ENCODE results near the gene ZNF276.

The ZNF276 gene

DNA sequence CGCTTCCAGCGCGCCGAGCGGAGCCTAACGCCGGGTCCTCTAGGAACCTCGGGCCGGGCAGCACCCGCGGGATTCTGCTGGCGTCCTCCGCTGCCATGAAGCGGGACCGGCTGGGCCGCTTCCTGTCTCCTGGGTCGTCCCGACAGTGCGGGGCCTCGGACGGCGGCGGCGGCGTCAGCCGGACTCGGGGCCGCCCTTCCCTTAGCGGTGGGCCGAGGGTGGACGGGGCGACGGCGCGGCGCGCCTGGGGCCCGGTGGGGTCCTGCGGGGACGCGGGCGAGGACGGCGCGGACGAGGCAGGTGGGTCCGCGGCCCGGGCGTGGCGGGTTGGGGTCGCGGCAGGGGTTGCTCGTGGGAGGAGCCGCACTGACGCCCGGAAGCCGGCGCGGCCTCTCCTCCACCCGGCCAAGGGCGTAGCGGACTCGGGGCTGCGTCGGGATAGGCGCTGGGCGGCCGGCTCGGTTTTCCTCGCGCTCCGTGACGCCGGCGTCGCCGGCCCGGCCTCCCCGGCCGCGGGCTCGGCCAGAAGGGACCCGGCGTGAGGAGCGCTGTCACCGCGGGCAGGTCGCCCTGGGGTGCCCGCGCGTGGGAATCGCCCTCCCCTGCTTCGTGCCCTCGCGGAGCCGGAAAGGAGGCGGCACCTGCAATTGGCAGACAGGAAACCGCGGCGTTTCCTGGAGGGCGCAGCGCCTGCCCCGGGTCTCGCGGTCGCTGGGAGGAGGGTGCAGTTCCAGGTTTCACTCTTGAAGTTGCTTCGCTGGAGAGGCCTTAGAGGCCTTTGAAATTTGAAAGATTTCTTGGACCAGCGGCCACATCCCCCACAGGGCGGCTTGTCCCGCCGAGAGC, 432 bp downstream of the ZNF276 start:
- H3K27ac ChIP-seq, result peak overlapping the region; percentile 76
- TF ChIP-seq, protein P1, sequence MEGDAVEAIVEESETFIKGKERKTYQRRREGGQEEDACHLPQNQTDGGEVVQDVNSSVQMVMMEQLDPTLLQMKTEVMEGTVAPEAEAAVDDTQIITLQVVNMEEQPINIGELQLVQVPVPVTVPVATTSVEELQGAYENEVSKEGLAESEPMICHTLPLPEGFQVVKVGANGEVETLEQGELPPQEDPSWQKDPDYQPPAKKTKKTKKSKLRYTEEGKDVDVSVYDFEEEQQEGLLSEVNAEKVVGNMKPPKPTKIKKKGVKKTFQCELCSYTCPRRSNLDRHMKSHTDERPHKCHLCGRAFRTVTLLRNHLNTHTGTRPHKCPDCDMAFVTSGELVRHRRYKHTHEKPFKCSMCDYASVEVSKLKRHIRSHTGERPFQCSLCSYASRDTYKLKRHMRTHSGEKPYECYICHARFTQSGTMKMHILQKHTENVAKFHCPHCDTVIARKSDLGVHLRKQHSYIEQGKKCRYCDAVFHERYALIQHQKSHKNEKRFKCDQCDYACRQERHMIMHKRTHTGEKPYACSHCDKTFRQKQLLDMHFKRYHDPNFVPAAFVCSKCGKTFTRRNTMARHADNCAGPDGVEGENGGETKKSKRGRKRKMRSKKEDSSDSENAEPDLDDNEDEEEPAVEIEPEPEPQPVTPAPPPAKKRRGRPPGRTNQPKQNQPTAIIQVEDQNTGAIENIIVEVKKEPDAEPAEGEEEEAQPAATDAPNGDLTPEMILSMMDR (conservative IDR thresholded peaks at IDR 0.05), result no peak

DNA sequence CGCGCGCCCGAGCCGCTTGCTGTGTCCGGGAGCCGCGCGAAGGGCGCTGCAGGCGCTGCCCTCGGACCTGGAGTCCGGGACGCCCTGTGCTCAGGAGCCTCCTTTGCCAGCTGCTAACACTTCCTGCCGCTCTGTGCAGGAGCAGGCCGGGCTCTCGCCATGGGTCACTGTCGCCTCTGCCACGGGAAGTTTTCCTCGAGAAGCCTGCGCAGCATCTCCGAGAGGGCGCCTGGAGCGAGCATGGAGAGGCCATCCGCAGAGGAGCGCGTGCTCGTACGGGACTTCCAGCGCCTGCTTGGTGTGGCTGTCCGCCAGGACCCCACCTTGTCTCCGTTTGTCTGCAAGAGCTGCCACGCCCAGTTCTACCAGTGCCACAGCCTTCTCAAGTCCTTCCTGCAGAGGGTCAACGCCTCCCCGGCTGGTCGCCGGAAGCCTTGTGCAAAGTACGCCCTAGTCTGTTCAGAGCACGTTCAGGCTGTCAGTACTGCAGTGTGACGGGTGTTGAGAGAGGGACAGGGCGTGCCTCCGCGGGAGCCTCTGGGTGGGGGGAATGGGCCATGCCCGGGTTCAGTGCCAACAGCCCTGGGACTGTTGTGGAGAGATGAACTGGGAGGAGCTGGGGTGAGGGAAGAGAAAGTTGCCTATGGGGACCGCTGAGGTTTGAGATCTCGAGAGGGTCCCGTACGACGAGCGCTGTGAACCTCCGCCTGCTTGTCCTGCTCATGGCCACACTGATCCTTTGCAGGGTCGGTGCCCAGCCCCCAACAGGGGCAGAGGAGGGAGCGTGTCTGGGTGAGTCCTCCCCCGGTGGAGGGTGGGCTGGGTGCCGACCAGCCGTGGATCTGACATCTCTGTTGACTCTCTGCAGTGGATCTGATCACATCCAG, 1.3 kb downstream of the ZNF276 start:
- TF ChIP-seq, protein P1 (conservative IDR thresholded peaks at IDR 0.05), result no peak
- peak overlapping the region; percentile 76 for H3K27ac ChIP-seq

DNA sequence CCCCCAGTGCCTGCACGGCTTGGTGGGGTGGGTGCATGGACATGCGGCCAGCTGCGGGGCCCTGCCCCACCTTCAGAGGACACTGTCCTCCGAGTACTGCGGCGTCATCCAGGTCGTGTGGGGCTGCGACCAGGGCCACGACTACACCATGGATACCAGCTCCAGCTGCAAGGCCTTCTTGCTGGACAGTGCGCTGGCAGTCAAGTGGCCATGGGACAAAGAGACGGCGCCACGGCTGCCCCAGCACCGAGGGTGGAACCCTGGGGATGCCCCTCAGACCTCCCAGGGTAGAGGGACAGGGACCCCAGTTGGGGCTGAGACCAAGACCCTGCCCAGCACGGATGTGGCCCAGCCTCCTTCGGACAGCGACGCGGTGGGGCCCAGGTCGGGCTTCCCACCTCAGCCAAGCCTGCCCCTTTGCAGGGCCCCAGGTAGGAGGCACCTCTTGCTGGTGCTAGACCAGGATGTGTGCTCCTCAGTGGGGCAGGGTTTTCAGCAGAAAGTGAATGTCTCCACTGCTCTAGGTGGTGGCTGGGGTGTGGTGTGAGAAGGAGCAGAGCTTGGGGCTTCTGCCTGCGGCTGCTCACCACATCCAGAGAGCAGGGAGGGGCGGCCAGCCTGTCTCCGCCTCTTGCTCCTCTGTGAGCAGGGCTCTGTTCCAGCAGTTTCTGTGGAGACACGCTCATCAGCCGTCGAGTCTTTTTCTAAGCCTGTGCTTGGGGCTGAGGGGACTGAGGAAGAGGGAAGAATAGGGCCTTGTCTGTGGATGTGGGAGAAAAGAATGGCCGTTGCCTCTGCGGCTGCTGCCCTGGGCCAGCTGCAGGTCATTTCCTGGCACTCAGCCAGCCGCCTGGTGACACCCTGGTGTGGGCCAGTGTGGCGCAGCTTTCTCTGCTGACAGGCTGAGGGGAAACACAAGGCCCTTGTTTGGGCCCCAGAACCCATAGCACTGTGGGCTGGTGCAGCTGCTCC, 2.2 kb downstream of the ZNF276 start:
- TF ChIP-seq, protein P1 (conservative IDR thresholded peaks at IDR 0.05), result no peak
- H3K27ac ChIP-seq, result peak overlapping the region; percentile 76

DNA sequence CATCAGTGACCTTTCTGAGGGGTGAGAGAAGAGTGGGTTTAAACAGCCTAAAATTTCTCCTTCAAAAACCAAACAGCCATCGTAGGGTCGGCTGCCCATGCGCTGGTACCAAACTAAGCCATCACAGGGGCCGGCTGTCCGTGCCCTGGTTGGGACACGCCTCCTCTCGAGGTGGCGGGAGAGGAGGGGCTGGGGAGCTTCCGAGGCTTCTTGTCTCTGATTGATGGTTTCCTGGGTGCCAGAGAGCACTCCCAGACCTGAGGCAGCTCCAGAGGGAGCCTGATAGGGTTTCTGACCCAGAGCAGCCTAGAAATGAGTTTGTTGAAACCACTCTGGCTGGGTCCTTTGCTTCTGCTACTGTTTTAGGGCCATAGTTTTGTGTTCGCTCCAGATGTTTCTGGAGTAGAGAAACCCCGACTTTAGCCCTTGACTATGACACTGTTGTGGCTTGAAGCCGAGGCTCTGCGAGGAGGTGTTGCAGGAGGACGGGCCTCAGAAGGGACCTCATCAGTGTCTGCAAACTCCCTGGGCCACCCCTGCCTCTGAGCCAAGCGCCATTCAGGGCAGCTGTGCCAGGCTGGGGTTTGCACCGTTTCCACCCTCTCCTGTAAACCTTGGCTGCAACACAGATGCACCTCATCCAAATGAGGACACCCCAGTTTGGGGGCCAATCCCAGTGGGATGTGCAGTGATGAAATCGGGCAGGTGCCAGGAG, 6.2 kb downstream of the ZNF276 start:
- TF ChIP-seq, protein P1 (conservative IDR thresholded peaks at IDR 0.05), result no peak
- no peak overlapping the region for H3K27ac ChIP-seq

DNA sequence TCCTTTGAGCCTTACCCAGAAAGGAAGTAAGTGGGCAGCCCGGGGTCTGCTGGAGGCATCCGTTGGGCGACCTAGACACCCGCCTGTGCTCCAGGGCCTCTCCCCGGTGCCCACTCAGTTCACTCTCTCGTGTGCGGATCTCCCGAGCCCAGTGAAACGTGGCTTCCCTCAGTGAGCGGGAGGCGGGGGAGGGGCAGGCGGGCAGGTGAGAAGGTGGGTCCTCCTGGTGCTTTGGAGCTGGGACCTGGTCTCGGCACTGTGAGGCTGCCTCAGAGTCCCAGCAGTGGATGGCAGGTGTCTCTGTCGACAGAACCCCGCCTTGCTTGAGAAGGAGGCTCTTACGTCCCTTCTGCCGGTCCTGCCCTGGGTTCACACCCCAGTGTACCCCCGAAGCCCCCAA, 8.0 kb downstream of the ZNF276 start:
- TF ChIP-seq, protein P1 (conservative IDR thresholded peaks at IDR 0.05), result no peak
- no peak overlapping the region for H3K27ac ChIP-seq

DNA sequence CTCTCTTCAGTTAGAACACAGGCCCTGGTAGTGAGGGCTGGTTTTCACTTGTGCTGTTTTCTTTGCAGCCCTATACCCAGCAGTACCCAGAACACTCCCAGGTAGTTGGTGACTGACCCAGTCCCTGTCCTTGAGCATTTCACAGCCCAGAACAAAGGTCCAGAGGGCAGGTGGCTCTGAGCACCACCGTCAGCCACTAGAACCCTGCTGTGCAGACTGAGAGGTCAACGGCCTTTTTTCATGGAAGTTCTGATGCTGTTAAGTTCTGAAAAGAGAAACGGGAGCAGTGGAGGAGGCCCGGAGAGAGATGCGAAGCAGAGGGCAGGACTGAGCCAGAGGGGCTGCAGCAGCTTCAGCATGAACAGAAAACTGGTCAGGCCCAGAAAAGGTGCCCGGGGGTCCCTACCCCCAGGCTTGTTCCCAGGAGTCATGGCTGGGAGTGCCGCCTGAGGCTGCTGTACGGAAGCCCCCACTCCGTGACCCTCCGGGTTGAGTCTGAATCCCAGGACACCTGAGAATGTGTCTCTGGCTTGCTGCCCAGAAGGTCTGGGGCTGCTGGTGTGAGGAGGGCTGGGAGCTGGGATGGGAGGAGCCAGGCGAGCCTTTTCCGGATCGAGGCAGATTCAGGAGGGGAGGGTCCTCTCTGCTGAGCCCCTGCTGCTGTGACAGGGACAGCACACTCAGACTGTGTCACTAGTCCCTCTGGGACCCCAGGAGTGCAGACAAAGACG, 8.7 kb downstream of the ZNF276 start:
- TF ChIP-seq, protein P1 (conservative IDR thresholded peaks at IDR 0.05), result no peak

More for the DNA sequence above, 8.7 kb downstream of the ZNF276 start:
- no peak overlapping the region for H3K27ac ChIP-seq
